ENCODE measurements around the gene TIMM8A.
"Not testable (repeated sequence)": the region's sequence is repeated elsewhere in the genome, so short reads cannot be mapped to it uniquely, and the experiment has no call there.

GRCh38 chrX:101334310-101334709, 14.2 kb downstream of the TIMM8A start:
- not testable (repeated sequence) for TF ChIP-seq GABPA (IDR thresholded peaks at IDR 0.05 in 1 of 2, conservative IDR thresholded peaks at IDR 0.05 in 1 of 2); CTCF (IDR thresholded peaks at IDR 0.05; ENCODE audit: low read depth, low read length, missing input control); SP1 (IDR thresholded peaks at IDR 0.05); HNF4G (IDR thresholded peaks at IDR 0.05); TAF1 (conservative IDR thresholded peaks at IDR 0.05); REST (IDR thresholded peaks at IDR 0.05); MAX (IDR thresholded peaks at IDR 0.05); RAD21 (IDR thresholded peaks at IDR 0.05); JUND (IDR thresholded peaks at IDR 0.05)

Measured in liver (tissue), 3 donors.